ENCODE results near the gene ZC3H8.

GRCh38 chr2:112290648-112291047 is 35.8 kb upstream of the ZC3H8 start:
- no peak for TF ChIP-seq CTCF (IDR thresholded peaks at IDR 0.05)
- no peak for TF ChIP-seq POLR2AphosphoS5 (IDR thresholded peaks at IDR 0.05)
- no peak for TF ChIP-seq EP300 (IDR thresholded peaks at IDR 0.05)

All from stomach (tissue), 4 donors.